ENCODE measurements around the gene TAF9. TPM values are rescaled to one million over a fixed set of nuclear protein-coding genes. Genes with fewer than 3 reads are reported as not detected.
A peak's percentile ranks its signal among the peaks of the same experiment; 100 is the strongest.

The TAF9 gene
- total and polyA plus RNA-seq, 2 of the 13 experiments (the other 11 are each of a cell fraction or from before 2014, with no cell fraction given): 113 to 218 TPM

- no peak for TF ChIP-seq LRRFIP1 (CRISPR knock-in tag; conservative IDR thresholded peaks at IDR 0.05)
- TF ChIP-seq ZNF646 (CRISPR knock-in tag; IDR thresholded peaks at IDR 0.05): 0 out of 2 replicates have a peak, but pooled peaks have one; percentile 19
- TF ChIP-seq SAP130 (CRISPR knock-in tag; IDR thresholded peaks at IDR 0.05; ENCODE audit: low read depth): peak; percentile 86
- peak; percentile 44; the same call in 1 of the 2 replicates for TF ChIP-seq RAD51 (IDR thresholded peaks at IDR 0.05; ENCODE audit: borderline replicate concordance)
- TF ChIP-seq ZEB1 (IDR thresholded peaks at IDR 0.05; ENCODE audit: insufficient replicate concordance, low read depth): peak; percentile 98
- TF ChIP-seq CREB1 (IDR thresholded peaks at IDR 0.05): no peak
- no peak for TF ChIP-seq CREB1 (CRISPR knock-in tag; IDR thresholded peaks at IDR 0.05)
- TF ChIP-seq HES4 (CRISPR knock-in tag; IDR thresholded peaks at IDR 0.05; ENCODE audit: borderline replicate concordance): peak; percentile 73; the same call in 1 of the 2 replicates
- no peak for TF ChIP-seq TCF7 (IDR thresholded peaks at IDR 0.05; ENCODE audit: low read depth)
- TF ChIP-seq RARA (CRISPR knock-in tag; IDR thresholded peaks at IDR 0.05): no peak; the same call in 1 of the 2 replicates
- no peak for TF ChIP-seq THRA (CRISPR knock-in tag; IDR thresholded peaks at IDR 0.05; ENCODE audit: borderline replicate concordance)
- TF ChIP-seq ZNF33B (CRISPR knock-in tag; IDR thresholded peaks at IDR 0.05): no peak
- peak; percentile 88; the same call in 1 of the 2 replicates for TF ChIP-seq ZNF547 (CRISPR knock-in tag; IDR thresholded peaks at IDR 0.05)
- TF ChIP-seq ZNF639 (CRISPR knock-in tag; conservative IDR thresholded peaks at IDR 0.05): peak; percentile 82; the same call in 1 of the 2 replicates
- no peak for TF ChIP-seq MYNN (CRISPR knock-in tag; IDR thresholded peaks at IDR 0.05; ENCODE audit: low read depth)
- TF ChIP-seq ZNF235 (CRISPR knock-in tag; IDR thresholded peaks at IDR 0.05; ENCODE audit: borderline replicate concordance): peak; percentile 68; the same call in 1 of the 2 replicates
These were observed 45.7 kb upstream of the TAF9 start, which contains the start of gene MARVELD2 (continued) for GRCh38 chr5:69414885-69415583.
